SH-SY5Y (cell line): ENCODE data around the gene AXIN2.

Experiments
- GATA2 ChIP-seq: IDR thresholded peaks from 2 replicates; pipeline ENCODE4 v1.6.1; 2011; ENCODE audit warnings: mild to moderate bottlenecking, low read depth, low read length
- GATA3 ChIP-seq: IDR thresholded peaks from 2 replicates; pipeline ENCODE4 v1.6.1; 2011; ENCODE audit warnings: low read depth, mild to moderate bottlenecking, low read length, moderate library complexity

AXIN2 gene

GRCh38 chr17:65560628-65561451 lies 608 bp downstream of the AXIN2 start:
- TF ChIP-seq GATA3: no peak
- no peak for TF ChIP-seq GATA2

GRCh38 chr17:65559804-65560627 lies 1.4 kb downstream of the AXIN2 start:
- no peak for TF ChIP-seq GATA3
- TF ChIP-seq GATA2: no peak

GRCh38 chr17:65559461-65559803 lies 2.0 kb downstream of the AXIN2 start:
- no peak for TF ChIP-seq GATA3
- TF ChIP-seq GATA2: no peak

- TF ChIP-seq GATA2 (no peak; the same call in 1 of the 2 replicates), GATA3 (no peak)
These were observed 2.6 kb downstream of the AXIN2 start for GRCh38 chr17:65558683-65559460.

GRCh38 chr17:65558311-65558682 lies 3.2 kb downstream of the AXIN2 start:
- TF ChIP-seq GATA3: no peak
- TF ChIP-seq GATA2: no peak

- TF ChIP-seq GATA3 (no peak), GATA2 (peak; percentile 19; the same call in 1 of the 2 replicates)
These were observed 3.8 kb downstream of the AXIN2 start for GRCh38 chr17:65557349-65558310.

GRCh38 chr17:65556910-65557348 lies 4.5 kb downstream of the AXIN2 start:
- TF ChIP-seq GATA2 (no peak), GATA3 (no peak)

- no peak for TF ChIP-seq GATA2
- TF ChIP-seq GATA3: no peak
These were observed 5.2 kb downstream of the AXIN2 start for GRCh38 chr17:65556014-65556909.

- TF ChIP-seq GATA3 (no peak), GATA2 (no peak)
These were observed 6.8 kb downstream of the AXIN2 start for GRCh38 chr17:65554553-65555223.

GRCh38 chr17:65553646-65554552 lies 7.5 kb downstream of the AXIN2 start:
- no peak for TF ChIP-seq GATA3
- no peak for TF ChIP-seq GATA2
